DND-41 (cell line): ENCODE results near the gene MEPE.
"Not testable (repeated sequence)": the region's sequence is repeated elsewhere in the genome, so short reads cannot be mapped to it uniquely, and the experiment has no call there.

ENCODE experiments used
- CTCF ChIP-seq: IDR thresholded peaks from 2 replicates; pipeline ENCODE4 v1.5.1; 2012; ENCODE audit warnings: borderline replicate concordance, low read length, moderate library complexity, mild to moderate bottlenecking; ENCODE audit not compliant: poor library complexity, severe bottlenecking; ENCODE audit errors: extremely low read depth
- EZH2 ChIP-seq: IDR thresholded peaks from 3 replicates; pipeline ENCODE4 v1.6.1; 2012; ENCODE audit warnings: borderline replicate concordance, low read depth, mild to moderate bottlenecking, moderate library complexity, low read length, inconsistent platforms; ENCODE audit not compliant: severe bottlenecking

GRCh38 chr4:87890753-87891152 is 58.0 kb downstream of the MEPE start:
- TF ChIP-seq EZH2, CTCF: not testable (repeated sequence)
